ENCODE measurements around the gene NSUN4. TPM values are rescaled to one million over a fixed set of nuclear protein-coding genes. Genes with fewer than 3 reads are reported as not detected.

Gene NSUN4
- total RNA-seq, 4 donors from 2014 or later, result 12.8 to 29.4 (median 18.0) TPM

DNA sequence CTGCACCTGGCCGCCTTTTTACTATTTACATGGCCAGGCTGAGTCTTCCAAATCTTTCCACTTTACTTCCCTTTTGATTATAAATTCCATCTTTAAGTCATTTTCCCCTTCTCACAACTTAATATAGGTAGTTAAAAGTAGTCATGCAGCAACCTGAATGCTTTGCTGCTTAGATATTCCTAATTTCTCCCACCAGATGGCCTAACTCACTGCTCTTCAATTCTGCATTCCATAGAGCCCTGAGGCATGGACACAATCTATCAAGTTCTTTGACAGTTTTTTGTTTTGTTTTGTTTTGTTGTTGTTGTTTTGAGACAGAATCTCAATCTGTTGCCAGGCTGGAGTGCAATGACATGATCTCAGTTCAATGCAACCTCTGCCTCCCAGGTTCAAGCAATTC lies 31.8 kb downstream of the NSUN4 start:
- Histone ChIP-seq H3K4me1 (no peaks in the 10 kb centered on the region), H3K27ac (no peak overlapping the region), H3K36me3 (peaks cover 0 to 10% (median 0%) of the 10 kb centered on the region in 3 donors), H3K4me3 (no peak overlapping the region), H3K27me3 (no peaks in the 10 kb centered on the region), H3K9me3 (no peaks in the 10 kb centered on the region)
- DNase-seq, result no peak
- TF ChIP-seq, protein P1, sequence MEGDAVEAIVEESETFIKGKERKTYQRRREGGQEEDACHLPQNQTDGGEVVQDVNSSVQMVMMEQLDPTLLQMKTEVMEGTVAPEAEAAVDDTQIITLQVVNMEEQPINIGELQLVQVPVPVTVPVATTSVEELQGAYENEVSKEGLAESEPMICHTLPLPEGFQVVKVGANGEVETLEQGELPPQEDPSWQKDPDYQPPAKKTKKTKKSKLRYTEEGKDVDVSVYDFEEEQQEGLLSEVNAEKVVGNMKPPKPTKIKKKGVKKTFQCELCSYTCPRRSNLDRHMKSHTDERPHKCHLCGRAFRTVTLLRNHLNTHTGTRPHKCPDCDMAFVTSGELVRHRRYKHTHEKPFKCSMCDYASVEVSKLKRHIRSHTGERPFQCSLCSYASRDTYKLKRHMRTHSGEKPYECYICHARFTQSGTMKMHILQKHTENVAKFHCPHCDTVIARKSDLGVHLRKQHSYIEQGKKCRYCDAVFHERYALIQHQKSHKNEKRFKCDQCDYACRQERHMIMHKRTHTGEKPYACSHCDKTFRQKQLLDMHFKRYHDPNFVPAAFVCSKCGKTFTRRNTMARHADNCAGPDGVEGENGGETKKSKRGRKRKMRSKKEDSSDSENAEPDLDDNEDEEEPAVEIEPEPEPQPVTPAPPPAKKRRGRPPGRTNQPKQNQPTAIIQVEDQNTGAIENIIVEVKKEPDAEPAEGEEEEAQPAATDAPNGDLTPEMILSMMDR (IDR thresholded peaks at IDR 0.05), result no peak
- TF ChIP-seq POLR2A (IDR thresholded peaks at IDR 0.05), result no peak

DNA sequence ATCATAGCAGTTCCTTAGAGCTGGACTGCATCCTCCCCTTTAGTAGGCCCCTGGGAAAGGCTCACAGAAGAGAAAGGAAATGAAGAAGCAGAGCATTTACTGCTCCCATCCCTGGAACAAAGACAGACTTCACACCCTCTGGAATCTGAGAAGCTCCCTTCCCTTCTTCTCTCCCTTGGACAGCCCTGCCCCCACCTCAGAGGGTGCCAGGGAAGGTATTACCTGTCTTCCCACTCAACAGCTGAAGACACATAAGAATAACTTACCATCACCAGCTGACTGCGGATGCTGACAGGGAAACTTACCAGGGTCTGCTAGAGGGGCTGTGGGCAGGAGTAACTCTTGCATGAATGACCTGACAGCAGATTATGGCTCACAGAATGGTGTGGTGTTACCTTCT lies 39.4 kb downstream of the NSUN4 start:
- no peak for DNase-seq
- Histone ChIP-seq H3K27ac (no peak overlapping the region), H3K27me3 (no peaks in the 10 kb centered on the region), H3K4me1 (no peaks in the 10 kb centered on the region), H3K4me3 (no peak overlapping the region), H3K36me3 (no peaks in the 10 kb centered on the region), H3K9me3 (peaks cover 0 to 2% (median 0%) of the 10 kb centered on the region in 4 donors)
- TF ChIP-seq, protein P1 (IDR thresholded peaks at IDR 0.05), result no peak
- TF ChIP-seq POLR2A (IDR thresholded peaks at IDR 0.05), result no peak

DNA sequence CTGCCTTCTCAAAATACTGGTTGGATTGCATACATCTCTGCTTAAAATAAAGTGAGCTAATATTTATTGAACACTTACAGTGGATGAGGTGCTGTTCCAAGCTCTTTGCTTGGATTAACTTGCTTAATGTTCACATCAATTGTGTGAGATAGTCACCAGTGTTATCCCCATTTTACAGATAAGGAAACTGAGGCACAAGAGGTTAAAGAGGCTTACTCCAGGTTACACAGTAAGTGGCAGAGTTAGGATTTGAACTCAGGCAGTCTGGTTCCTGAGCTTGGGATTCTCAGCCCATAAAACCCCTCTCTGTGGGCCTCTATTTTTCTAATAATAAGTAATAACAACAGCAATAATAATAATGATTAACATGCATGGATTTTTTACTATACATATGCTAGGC lies 39.9 kb downstream of the NSUN4 start:
- H3K4me1 ChIP-seq, result no peaks in the 10 kb centered on the region
- H3K27ac ChIP-seq, result no peak overlapping the region
- H3K36me3 ChIP-seq, result no peaks in the 10 kb centered on the region
- TF ChIP-seq, protein P1 (IDR thresholded peaks at IDR 0.05), result no peak
- no peak for TF ChIP-seq POLR2A (IDR thresholded peaks at IDR 0.05)
- peaks cover 0 to 2% (median 0%) of the 10 kb centered on the region in 4 donors for H3K9me3 ChIP-seq
- H3K27me3 ChIP-seq, result no peaks in the 10 kb centered on the region
- DNase-seq, result no peak
- H3K4me3 ChIP-seq, result no peak overlapping the region

DNA sequence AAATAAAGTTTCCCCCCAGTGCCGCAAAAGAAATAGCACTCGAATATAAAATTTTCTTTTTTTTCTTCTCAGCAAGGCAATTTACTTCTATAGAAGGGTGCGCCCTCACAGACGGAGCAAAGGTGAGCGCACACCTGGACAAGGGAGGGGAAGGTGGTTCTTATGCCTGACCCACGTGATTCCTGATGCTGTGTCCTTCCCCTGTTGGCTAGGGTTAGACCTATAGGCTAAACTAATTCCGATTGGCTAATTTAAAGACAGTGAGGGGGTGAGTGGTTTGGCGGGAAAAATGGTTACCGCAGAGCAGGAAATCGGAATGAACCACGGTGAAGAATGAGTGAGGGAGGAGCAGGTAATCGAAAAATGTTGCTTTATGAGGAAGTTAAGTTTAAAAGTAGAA lies 52.9 kb downstream of the NSUN4 start:
- Histone ChIP-seq H3K4me1 (peaks cover 0 to 15% (median 0%) of the 10 kb centered on the region in 4 donors), H3K36me3 (no peaks in the 10 kb centered on the region), H3K4me3 (peak overlapping the region in 2 of 4 donors; percentile 65 to 84), H3K27ac (no peak overlapping the region), H3K27me3 (no peaks in the 10 kb centered on the region), H3K9me3 (peaks cover 0 to 11% (median 0%) of the 10 kb centered on the region in 4 donors)
- no peak for TF ChIP-seq POLR2A (IDR thresholded peaks at IDR 0.05)
- TF ChIP-seq, protein P1 (IDR thresholded peaks at IDR 0.05), result no peak
- DNase-seq, result no peak

DNA sequence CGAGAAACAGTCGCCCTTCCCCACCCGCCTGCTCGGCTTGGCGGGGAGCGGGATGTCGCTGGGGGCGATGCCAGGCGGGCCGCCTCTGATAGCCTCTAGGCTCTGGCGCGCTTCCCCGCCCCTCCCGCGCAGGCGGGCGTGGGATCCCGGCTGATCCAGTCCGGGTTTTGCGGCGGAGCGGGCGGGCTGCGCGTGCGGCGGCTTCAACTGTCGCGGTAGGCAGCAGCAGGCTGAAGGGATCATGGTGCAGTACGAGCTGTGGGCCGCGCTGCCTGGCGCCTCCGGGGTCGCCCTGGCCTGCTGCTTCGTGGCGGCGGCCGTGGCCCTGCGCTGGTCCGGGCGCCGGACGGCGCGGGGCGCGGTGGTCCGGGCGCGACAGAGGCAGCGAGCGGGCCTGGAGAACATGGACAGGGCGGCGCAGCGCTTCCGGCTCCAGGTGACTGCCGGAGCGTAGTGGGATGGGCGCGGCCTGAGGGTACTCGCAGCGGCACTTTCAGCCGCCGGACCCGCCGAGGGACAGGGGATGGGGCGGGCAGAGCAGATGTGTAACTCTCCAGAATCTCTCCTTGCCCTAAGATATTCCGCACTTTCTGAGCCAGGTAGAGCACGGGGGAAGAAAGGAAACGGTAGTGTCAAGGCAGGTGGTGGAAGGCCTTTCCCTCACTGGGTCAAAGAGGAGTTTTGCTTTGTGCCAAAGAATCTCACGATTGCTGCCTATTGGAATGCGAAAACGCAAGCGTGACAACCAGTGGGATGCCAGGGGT lies 53.7 kb downstream of the NSUN4 start, which contains the start of gene FAAH:
TSS of gene FAAH (plus strand) at position 210 of the 764 bp plus-strand sequence. CDS start at position 242, 32 bp downstream.
- DNase-seq, result peak in 2 of 3 donors; percentile 79 to 89
- TF ChIP-seq, protein P1 (IDR thresholded peaks at IDR 0.05), result peak in 1 of 6 experiments; percentile 10
- peak; percentile 43 to 73 for TF ChIP-seq POLR2A (IDR thresholded peaks at IDR 0.05)
- Histone ChIP-seq H3K27ac (peak within 1 kb of the TSS; percentile 46 to 91 (median 70)), H3K4me3 (peak within 1 kb of the TSS; percentile 42 to 84 (median 55)), H3K4me1 (peaks cover 0 to 15% (median 0%) of the 10 kb centered on the region in 4 donors), H3K9me3 (peaks cover 0 to 11% (median 0%) of the 10 kb centered on the region in 4 donors), H3K36me3 (no peaks in the 10 kb centered on the region), H3K27me3 (no peaks in the 10 kb centered on the region)

Data from Peyer's patch (tissue), 4 donors.